ENCODE measurements around the gene NXF3.

DNA sequence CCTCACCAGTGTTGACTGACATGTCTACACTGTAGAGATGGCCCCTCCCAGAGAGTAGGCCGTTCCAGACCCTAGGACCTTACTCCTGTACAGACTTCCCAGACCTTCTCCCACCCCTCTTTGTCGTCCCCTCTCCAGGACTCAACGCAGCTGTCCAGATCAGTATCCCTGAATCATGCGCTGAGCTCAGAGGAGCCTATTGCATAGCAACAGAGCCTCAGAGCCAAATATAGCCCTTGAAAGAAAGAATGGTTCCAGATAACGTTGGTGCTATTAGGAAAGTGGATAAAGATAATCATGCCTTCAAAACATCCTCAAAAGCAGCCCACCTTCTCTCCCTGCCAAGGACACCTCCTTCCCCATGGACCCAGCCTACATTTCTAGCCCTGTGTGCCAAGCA lies 27.8 kb upstream of the NXF3 start:
- TF ChIP-seq, protein P1, sequence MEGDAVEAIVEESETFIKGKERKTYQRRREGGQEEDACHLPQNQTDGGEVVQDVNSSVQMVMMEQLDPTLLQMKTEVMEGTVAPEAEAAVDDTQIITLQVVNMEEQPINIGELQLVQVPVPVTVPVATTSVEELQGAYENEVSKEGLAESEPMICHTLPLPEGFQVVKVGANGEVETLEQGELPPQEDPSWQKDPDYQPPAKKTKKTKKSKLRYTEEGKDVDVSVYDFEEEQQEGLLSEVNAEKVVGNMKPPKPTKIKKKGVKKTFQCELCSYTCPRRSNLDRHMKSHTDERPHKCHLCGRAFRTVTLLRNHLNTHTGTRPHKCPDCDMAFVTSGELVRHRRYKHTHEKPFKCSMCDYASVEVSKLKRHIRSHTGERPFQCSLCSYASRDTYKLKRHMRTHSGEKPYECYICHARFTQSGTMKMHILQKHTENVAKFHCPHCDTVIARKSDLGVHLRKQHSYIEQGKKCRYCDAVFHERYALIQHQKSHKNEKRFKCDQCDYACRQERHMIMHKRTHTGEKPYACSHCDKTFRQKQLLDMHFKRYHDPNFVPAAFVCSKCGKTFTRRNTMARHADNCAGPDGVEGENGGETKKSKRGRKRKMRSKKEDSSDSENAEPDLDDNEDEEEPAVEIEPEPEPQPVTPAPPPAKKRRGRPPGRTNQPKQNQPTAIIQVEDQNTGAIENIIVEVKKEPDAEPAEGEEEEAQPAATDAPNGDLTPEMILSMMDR (IDR thresholded peaks at IDR 0.05): no peak
- TF ChIP-seq POLR2A (IDR thresholded peaks at IDR 0.05): no peak
